ENCODE results near the gene ARL10. TPM values are rescaled to one million over a fixed set of nuclear protein-coding genes. Genes with fewer than 3 reads are reported as not detected.
A peak's percentile ranks its signal among the peaks of the same experiment; 100 is the strongest.

The ARL10 gene
- total RNA-seq, 4 donors from 2014 or later = 1.1 to 4.9 (median 2.6) TPM

DNA sequence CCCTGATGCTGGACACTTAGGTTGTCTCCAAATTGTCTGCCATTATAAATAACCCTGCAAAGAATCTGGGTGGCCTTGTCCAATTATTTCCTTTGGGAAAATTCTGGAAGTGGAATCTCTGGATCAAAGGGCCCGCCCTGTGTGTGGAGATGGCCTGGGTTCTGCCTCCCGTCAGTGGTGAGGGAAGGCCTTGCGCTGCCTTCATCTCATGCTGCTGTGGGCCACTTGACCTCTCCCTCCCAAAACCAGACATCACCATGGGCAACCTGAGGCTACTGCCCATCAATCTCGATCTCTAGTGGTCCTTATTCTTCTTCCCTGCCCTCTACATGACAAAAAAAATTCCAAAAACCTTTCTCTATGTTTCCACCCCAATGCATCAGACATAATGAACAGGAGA is 44.5 kb downstream of the ARL10 start:
- no peak overlapping the region for H3K27ac ChIP-seq
- 93 to 100% methylated on average over 2 to 4 of the region's 4 CpGs for WGBS, 2 donors (ENCODE audit: low coverage in 1 of 2)
- H3K4me3 ChIP-seq = no peak overlapping the region
- intact Hi-C loops (cut with DNase I; ENCODE audit: low total_unique reads) = no loop called here
- H3K36me3 ChIP-seq = peaks cover 0 to 7% (median 0%) of the 10 kb centered on the region in 4 donors
- in situ Hi-C loops (cut with MboI; ENCODE audit: low pct_ligation_motif_present in 1 of 4, low pct_unique_long_range_greater_than_20kb in 1 of 4, low sequenced_read_pairs in 3 of 4) = loop anchor here in 2 of 4 donors (10.0 to 25.0 kb wide), 2 partner anchors 165 to 178 kb away; no protein-coding TSS in a partner anchor
- peaks cover 3 to 68% (median 35%) of the 10 kb centered on the region in 4 donors for H3K4me1 ChIP-seq
- H3K9me3 ChIP-seq = no peaks in the 10 kb centered on the region
- no peak for DNase-seq
- no peak for TF ChIP-seq POLR2AphosphoS5 (IDR thresholded peaks at IDR 0.05)
- no peak for TF ChIP-seq POLR2A (IDR thresholded peaks at IDR 0.05)
- TF ChIP-seq EP300 (IDR thresholded peaks at IDR 0.05; ENCODE audit: low read depth) = no peak
- TF ChIP-seq, protein P1, sequence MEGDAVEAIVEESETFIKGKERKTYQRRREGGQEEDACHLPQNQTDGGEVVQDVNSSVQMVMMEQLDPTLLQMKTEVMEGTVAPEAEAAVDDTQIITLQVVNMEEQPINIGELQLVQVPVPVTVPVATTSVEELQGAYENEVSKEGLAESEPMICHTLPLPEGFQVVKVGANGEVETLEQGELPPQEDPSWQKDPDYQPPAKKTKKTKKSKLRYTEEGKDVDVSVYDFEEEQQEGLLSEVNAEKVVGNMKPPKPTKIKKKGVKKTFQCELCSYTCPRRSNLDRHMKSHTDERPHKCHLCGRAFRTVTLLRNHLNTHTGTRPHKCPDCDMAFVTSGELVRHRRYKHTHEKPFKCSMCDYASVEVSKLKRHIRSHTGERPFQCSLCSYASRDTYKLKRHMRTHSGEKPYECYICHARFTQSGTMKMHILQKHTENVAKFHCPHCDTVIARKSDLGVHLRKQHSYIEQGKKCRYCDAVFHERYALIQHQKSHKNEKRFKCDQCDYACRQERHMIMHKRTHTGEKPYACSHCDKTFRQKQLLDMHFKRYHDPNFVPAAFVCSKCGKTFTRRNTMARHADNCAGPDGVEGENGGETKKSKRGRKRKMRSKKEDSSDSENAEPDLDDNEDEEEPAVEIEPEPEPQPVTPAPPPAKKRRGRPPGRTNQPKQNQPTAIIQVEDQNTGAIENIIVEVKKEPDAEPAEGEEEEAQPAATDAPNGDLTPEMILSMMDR (IDR thresholded peaks at IDR 0.05) = no peak
- no peaks in the 10 kb centered on the region for H3K27me3 ChIP-seq

DNA sequence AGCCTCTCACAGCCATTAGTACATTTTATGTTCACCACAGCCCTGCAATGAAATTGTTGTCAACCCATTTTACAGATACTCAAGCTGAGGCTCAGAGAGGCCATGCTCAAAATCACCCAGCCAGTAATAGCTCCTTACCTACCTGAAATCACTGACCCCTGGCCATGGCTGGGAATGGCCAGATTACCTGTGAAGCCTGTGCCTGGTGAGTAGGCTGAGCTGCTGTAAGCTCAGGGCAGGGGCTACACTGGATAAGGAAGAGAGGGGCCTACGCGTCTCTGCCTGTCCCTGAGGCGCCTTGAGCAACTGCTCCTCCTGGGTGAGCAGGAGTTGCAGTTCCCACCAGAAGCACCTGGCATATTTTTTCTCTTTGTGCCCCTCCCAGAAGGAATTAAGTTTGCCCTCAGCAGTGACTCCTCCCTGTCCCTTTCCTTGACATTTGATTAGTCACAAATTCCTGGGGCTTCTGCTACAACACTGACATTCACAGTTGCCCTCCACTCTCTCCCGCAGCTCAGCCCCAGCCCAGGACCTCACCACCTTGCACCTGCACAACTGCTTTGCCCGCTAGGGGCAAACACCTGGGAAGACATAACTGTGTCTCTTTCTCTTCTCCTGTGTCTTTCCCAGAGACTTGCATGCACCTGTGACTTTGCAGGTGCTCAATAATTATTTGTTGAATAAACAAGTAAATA is 45.3 kb downstream of the ARL10 start:
- intact Hi-C loops (cut with DNase I; ENCODE audit: low total_unique reads) (no loop called here), in situ Hi-C loops (cut with MboI; ENCODE audit: low pct_ligation_motif_present in 1 of 4, low pct_unique_long_range_greater_than_20kb in 1 of 4, low sequenced_read_pairs in 3 of 4) (loop anchor here in 2 of 4 donors (10.0 to 25.0 kb wide), 2 partner anchors 164 to 177 kb away; no protein-coding TSS in a partner anchor)
- TF ChIP-seq POLR2A (IDR thresholded peaks at IDR 0.05) = no peak
- TF ChIP-seq POLR2AphosphoS5 (IDR thresholded peaks at IDR 0.05) = no peak
- TF ChIP-seq, protein P1 (IDR thresholded peaks at IDR 0.05) = peak in 1 of 5 experiments; percentile 7
- no peak for TF ChIP-seq EP300 (IDR thresholded peaks at IDR 0.05; ENCODE audit: low read depth)
- Histone ChIP-seq H3K4me1 (peaks cover 3 to 68% (median 37%) of the 10 kb centered on the region in 4 donors), H3K27ac (peak overlapping the region in 1 of 4 donors; percentile 28), H3K27me3 (no peaks in the 10 kb centered on the region), H3K36me3 (peaks cover 0 to 7% (median 0%) of the 10 kb centered on the region in 4 donors), H3K9me3 (no peaks in the 10 kb centered on the region), H3K4me3 (no peak overlapping the region)
- WGBS, 2 donors (ENCODE audit: low coverage in 1 of 2) = 50 to 94% methylated on average over 1 to 5 of the region's 5 CpGs
- DNase-seq = no peak

GRCh38 chr5:176412517-176413254 is 47.4 kb downstream of the ARL10 start:
- Histone ChIP-seq H3K27me3 (no peaks in the 10 kb centered on the region), H3K27ac (peak overlapping the region; percentile 2 to 94 (median 32)), H3K9me3 (no peaks in the 10 kb centered on the region), H3K4me1 (peaks cover 8 to 61% (median 40%) of the 10 kb centered on the region in 4 donors), H3K36me3 (peaks cover 0 to 4% (median 0%) of the 10 kb centered on the region in 4 donors), H3K4me3 (no peak overlapping the region)
- 80 to 93% methylated on average over 2 to 10 of the region's 10 CpGs for WGBS, 2 donors (ENCODE audit: low coverage in 1 of 2)
- no peak for TF ChIP-seq POLR2A (IDR thresholded peaks at IDR 0.05)
- TF ChIP-seq EP300 (IDR thresholded peaks at IDR 0.05; ENCODE audit: low read depth) = no peak
- no peak for TF ChIP-seq POLR2AphosphoS5 (IDR thresholded peaks at IDR 0.05)
- TF ChIP-seq, protein P1 (IDR thresholded peaks at IDR 0.05) = no peak
- intact Hi-C loops (cut with DNase I; ENCODE audit: low total_unique reads) = no loop called here
- DNase-seq = no peak
- in situ Hi-C loops (cut with MboI; ENCODE audit: low pct_ligation_motif_present in 1 of 4, low pct_unique_long_range_greater_than_20kb in 1 of 4, low sequenced_read_pairs in 3 of 4) = loop anchor here in 2 of 4 donors (10.0 to 25.0 kb wide), 2 partner anchors 162 to 175 kb away; no protein-coding TSS in a partner anchor

GRCh38 chr5:176413255-176413565 is 47.9 kb downstream of the ARL10 start:
- Histone ChIP-seq H3K36me3 (no peaks in the 10 kb centered on the region), H3K27ac (peak overlapping the region; percentile 30 to 97 (median 64)), H3K27me3 (no peaks in the 10 kb centered on the region), H3K9me3 (no peaks in the 10 kb centered on the region), H3K4me3 (no peak overlapping the region), H3K4me1 (peaks cover 8 to 57% (median 40%) of the 10 kb centered on the region in 4 donors)
- in situ Hi-C loops (cut with MboI; ENCODE audit: low pct_ligation_motif_present in 1 of 4, low pct_unique_long_range_greater_than_20kb in 1 of 4, low sequenced_read_pairs in 3 of 4) (loop anchor here in 2 of 4 donors (10.0 to 25.0 kb wide), 2 partner anchors 162 to 174 kb away; no protein-coding TSS in a partner anchor), intact Hi-C loops (cut with DNase I; ENCODE audit: low total_unique reads) (no loop called here)
- TF ChIP-seq, protein P1 (IDR thresholded peaks at IDR 0.05) = no peak
- 71% methylated on average over 2 of the region's 2 CpGs; no CpG with 5 or more reads in 1 of the 2 donors for WGBS, 2 donors (ENCODE audit: low coverage in 1 of 2)
- DNase-seq = no peak
